Measurements from ENCODE around the gene AFF3.

Gene AFF3

GRCh38 chr2:99597616-99598015 is 544.8 kb downstream of the AFF3 start:
- no peak overlapping the region for H3K27ac ChIP-seq
- TF ChIP-seq, protein P1, sequence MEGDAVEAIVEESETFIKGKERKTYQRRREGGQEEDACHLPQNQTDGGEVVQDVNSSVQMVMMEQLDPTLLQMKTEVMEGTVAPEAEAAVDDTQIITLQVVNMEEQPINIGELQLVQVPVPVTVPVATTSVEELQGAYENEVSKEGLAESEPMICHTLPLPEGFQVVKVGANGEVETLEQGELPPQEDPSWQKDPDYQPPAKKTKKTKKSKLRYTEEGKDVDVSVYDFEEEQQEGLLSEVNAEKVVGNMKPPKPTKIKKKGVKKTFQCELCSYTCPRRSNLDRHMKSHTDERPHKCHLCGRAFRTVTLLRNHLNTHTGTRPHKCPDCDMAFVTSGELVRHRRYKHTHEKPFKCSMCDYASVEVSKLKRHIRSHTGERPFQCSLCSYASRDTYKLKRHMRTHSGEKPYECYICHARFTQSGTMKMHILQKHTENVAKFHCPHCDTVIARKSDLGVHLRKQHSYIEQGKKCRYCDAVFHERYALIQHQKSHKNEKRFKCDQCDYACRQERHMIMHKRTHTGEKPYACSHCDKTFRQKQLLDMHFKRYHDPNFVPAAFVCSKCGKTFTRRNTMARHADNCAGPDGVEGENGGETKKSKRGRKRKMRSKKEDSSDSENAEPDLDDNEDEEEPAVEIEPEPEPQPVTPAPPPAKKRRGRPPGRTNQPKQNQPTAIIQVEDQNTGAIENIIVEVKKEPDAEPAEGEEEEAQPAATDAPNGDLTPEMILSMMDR (conservative IDR thresholded peaks at IDR 0.05; ENCODE audit: low read depth), result no peak
- no peak for DNase-seq (ENCODE audit: low spot score)
- POLR2A ChIA-PET (ENCODE audit: low non-redundant PET), result no interaction called here
- CTCF ChIA-PET, result interaction anchor here (0.7 kb wide), 1 partner anchor 38 kb away, joined by 3 read pairs; no protein-coding TSS in a partner anchor

DNA sequence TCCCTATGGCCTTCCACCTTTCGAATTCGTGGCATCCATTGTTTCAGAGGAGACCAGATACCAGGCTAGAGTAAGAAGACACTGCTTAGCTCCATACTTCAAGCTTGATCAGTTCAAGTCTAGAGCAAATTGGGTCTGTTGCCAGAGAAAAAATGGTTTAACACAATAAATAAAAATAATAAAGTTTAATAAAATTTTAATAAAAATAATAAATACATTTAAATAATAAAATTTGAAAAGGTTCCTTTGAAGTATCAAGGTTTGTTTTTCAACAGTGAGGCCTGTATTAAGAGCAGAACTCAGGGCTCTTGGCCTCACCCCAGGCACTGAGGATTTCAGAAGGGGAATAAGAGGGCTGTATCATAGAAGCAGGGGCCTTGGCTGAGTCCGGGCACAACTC is 547.0 kb downstream of the AFF3 start:
- H3K27ac ChIP-seq, result no peak overlapping the region
- ChIA-PET POLR2A (ENCODE audit: low non-redundant PET) (no interaction called here), CTCF (no interaction called here)
- TF ChIP-seq, protein P1 (conservative IDR thresholded peaks at IDR 0.05; ENCODE audit: low read depth), result no peak
- no peak for DNase-seq (ENCODE audit: low spot score)

GRCh38 chr2:99593692-99594427 is 548.5 kb downstream of the AFF3 start:
- POLR2A ChIA-PET (ENCODE audit: low non-redundant PET), result no interaction called here

GRCh38 chr2:99576775-99577174 is 565.6 kb downstream of the AFF3 start:
- CTCF ChIA-PET, result interaction anchor here (0.6 kb wide), 1 partner anchor 52 kb away, joined by 3 read pairs; no protein-coding TSS in a partner anchor
- DNase-seq (ENCODE audit: low spot score), result no peak
- H3K27ac ChIP-seq, result no peak overlapping the region
- POLR2A ChIA-PET (ENCODE audit: low non-redundant PET), result no interaction called here
- TF ChIP-seq, protein P1 (conservative IDR thresholded peaks at IDR 0.05; ENCODE audit: low read depth), result no peak

More at GRCh38 chr2:99593692-99594427, 548.5 kb downstream of the AFF3 start:
- no peak overlapping the region for H3K27ac ChIP-seq
- no peak for DNase-seq (ENCODE audit: low spot score)
- CTCF ChIA-PET, result no interaction called here
- TF ChIP-seq, protein P1 (conservative IDR thresholded peaks at IDR 0.05; ENCODE audit: low read depth), result no peak

- POLR2A ChIA-PET (ENCODE audit: low non-redundant PET), result no interaction called here
- TF ChIP-seq, protein P1 (conservative IDR thresholded peaks at IDR 0.05; ENCODE audit: low read depth), result no peak
- DNase-seq (ENCODE audit: low spot score), result no peak
- CTCF ChIA-PET, result interaction anchor here (0.6 kb wide), 1 partner anchor 38 kb away, joined by 3 read pairs; no protein-coding TSS in a partner anchor
- no peak overlapping the region for H3K27ac ChIP-seq
These were observed 568.6 kb downstream of the AFF3 start for GRCh38 chr2:99573634-99574251.

- POLR2A ChIA-PET (ENCODE audit: low non-redundant PET), result interaction anchor here (0.6 kb wide), 1 partner anchor 11 kb away, joined by 3 read pairs; no protein-coding TSS in a partner anchor
- no peak overlapping the region for H3K27ac ChIP-seq
These were observed 569.8 kb downstream of the AFF3 start for GRCh38 chr2:99572373-99573164.

More at GRCh38 chr2:99572373-99573164, 569.8 kb downstream of the AFF3 start:
- DNase-seq (ENCODE audit: low spot score), result no peak
- CTCF ChIA-PET, result interaction anchor here (0.6 to 0.7 kb wide), 2 partner anchors 39 to 699 kb away, joined by 3 read pairs; no protein-coding TSS in a partner anchor
- TF ChIP-seq, protein P1 (conservative IDR thresholded peaks at IDR 0.05; ENCODE audit: low read depth), result no peak
